Measurements from ENCODE around the gene GDPD2. TPM values are rescaled to one million over a fixed set of nuclear protein-coding genes. Genes with fewer than 3 reads are reported as not detected.

GDPD2 gene
- total and polyA plus RNA-seq, 2 of the 13 experiments (the other 11 are each of a cell fraction or from before 2014, with no cell fraction given) = 0.04 to 0.08 TPM

GRCh38 chrX:70398899-70399298 lies 24.2 kb upstream of the GDPD2 start (continued):
- TF ChIP-seq, protein P1, sequence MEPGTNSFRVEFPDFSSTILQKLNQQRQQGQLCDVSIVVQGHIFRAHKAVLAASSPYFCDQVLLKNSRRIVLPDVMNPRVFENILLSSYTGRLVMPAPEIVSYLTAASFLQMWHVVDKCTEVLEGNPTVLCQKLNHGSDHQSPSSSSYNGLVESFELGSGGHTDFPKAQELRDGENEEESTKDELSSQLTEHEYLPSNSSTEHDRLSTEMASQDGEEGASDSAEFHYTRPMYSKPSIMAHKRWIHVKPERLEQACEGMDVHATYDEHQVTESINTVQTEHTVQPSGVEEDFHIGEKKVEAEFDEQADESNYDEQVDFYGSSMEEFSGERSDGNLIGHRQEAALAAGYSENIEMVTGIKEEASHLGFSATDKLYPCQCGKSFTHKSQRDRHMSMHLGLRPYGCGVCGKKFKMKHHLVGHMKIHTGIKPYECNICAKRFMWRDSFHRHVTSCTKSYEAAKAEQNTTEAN (CRISPR knock-in tag; conservative IDR thresholded peaks at IDR 0.05) = no peak
- TF ChIP-seq PHF5A (CRISPR knock-in tag; IDR thresholded peaks at IDR 0.05; ENCODE audit: low read depth, unreplicated experiment) = no peak
- TF ChIP-seq RNF2 (conservative IDR thresholded peaks at IDR 0.05; ENCODE audit: low read depth) = no peak
- TF ChIP-seq, protein P2, sequence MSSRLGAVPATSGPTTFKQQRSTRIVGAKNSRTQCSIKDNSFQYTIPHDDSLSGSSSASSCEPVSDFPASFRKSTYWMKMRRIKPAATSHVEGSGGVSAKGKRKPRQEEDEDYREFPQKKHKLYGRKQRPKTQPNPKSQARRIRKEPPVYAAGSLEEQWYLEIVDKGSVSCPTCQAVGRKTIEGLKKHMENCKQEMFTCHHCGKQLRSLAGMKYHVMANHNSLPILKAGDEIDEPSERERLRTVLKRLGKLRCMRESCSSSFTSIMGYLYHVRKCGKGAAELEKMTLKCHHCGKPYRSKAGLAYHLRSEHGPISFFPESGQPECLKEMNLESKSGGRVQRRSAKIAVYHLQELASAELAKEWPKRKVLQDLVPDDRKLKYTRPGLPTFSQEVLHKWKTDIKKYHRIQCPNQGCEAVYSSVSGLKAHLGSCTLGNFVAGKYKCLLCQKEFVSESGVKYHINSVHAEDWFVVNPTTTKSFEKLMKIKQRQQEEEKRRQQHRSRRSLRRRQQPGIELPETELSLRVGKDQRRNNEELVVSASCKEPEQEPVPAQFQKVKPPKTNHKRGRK (CRISPR knock-in tag; IDR thresholded peaks at IDR 0.05) = no peak
- TF ChIP-seq, protein P3, sequence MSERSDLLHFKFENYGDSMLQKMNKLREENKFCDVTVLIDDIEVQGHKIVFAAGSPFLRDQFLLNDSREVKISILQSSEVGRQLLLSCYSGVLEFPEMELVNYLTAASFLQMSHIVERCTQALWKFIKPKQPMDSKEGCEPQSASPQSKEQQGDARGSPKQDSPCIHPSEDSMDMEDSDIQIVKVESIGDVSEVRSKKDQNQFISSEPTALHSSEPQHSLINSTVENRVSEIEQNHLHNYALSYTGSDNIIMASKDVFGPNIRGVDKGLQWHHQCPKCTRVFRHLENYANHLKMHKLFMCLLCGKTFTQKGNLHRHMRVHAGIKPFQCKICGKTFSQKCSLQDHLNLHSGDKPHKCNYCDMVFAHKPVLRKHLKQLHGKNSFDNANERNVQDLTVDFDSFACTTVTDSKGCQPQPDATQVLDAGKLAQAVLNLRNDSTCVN (CRISPR knock-in tag; IDR thresholded peaks at IDR 0.05; ENCODE audit: borderline replicate concordance) = no peak
- TF ChIP-seq, protein P4, sequence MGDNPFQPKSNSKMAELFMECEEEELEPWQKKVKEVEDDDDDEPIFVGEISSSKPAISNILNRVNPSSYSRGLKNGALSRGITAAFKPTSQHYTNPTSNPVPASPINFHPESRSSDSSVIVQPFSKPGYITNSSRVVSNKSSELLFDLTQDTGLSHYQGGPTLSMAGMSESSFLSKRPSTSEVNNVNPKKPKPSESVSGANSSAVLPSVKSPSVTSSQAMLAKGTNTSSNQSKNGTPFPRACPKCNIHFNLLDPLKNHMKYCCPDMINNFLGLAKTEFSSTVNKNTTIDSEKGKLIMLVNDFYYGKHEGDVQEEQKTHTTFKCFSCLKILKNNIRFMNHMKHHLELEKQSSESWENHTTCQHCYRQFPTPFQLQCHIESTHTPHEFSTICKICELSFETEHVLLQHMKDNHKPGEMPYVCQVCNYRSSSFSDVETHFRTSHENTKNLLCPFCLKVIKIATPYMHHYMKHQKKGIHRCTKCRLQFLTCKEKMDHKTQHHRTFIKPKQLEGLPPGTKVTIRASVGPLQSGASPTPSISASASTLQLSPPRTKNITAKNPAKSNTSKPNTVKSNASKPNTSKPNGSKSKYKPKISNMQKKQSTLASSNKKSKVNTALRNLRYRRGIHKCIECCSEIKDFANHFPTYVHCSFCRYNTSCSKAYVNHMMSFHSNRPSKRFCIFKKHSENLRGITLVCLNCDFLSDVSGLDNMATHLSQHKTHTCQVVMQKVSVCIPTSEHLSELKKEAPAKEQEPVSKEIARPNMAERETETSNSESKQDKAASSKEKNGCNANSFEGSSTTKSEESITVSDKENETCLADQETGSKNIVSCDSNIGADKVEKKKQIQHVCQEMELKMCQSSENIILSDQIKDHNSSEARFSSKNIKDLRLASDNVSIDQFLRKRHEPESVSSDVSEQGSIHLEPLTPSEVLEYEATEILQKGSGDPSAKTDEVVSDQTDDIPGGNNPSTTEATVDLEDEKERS (CRISPR knock-in tag; IDR thresholded peaks at IDR 0.05) = no peak
- no peak for TF ChIP-seq KLF11 (CRISPR knock-in tag; IDR thresholded peaks at IDR 0.05)
- TF ChIP-seq FOXA3 (CRISPR knock-in tag; IDR thresholded peaks at IDR 0.05) = peak; percentile 66
- no peak for TF ChIP-seq MATR3 (CRISPR knock-in tag; IDR thresholded peaks at IDR 0.05)
- TF ChIP-seq CENPX (CRISPR knock-in tag; IDR thresholded peaks at IDR 0.05) = no peak
- TF ChIP-seq, protein P5, sequence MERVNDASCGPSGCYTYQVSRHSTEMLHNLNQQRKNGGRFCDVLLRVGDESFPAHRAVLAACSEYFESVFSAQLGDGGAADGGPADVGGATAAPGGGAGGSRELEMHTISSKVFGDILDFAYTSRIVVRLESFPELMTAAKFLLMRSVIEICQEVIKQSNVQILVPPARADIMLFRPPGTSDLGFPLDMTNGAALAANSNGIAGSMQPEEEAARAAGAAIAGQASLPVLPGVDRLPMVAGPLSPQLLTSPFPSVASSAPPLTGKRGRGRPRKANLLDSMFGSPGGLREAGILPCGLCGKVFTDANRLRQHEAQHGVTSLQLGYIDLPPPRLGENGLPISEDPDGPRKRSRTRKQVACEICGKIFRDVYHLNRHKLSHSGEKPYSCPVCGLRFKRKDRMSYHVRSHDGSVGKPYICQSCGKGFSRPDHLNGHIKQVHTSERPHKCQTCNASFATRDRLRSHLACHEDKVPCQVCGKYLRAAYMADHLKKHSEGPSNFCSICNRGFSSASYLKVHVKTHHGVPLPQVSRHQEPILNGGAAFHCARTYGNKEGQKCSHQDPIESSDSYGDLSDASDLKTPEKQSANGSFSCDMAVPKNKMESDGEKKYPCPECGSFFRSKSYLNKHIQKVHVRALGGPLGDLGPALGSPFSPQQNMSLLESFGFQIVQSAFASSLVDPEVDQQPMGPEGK (CRISPR knock-in tag; IDR thresholded peaks at IDR 0.05) = no peak
- TF ChIP-seq, protein P6, sequence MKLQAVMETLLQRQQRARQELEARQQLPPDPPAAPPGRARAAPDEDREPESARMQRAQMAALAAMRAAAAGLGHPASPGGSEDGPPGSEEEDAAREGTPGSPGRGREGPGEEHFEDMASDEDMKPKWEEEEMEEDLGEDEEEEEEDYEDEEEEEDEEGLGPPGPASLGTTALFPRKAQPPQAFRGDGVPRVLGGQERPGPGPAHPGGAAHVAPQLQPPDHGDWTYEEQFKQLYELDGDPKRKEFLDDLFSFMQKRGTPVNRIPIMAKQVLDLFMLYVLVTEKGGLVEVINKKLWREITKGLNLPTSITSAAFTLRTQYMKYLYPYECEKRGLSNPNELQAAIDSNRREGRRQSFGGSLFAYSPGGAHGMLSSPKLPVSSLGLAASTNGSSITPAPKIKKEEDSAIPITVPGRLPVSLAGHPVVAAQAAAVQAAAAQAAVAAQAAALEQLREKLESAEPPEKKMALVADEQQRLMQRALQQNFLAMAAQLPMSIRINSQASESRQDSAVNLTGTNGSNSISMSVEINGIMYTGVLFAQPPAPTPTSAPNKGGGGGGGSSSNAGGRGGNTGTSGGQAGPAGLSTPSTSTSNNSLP (IDR thresholded peaks at IDR 0.05; ENCODE audit: low read depth, low read length) = 0 out of 2 replicates have a peak, but pooled peaks have one; percentile 18
- no peak for TF ChIP-seq CBX5 (CRISPR knock-in tag; IDR thresholded peaks at IDR 0.05; ENCODE audit: borderline replicate concordance)
- no peak for TF ChIP-seq ZNF530 (CRISPR knock-in tag; IDR thresholded peaks at IDR 0.05; ENCODE audit: low read depth)
- peak; percentile 33; the same call in 1 of the 2 replicates for TF ChIP-seq BCL6 (CRISPR knock-in tag; IDR thresholded peaks at IDR 0.05)
- no peak for TF ChIP-seq MAFK (conservative IDR thresholded peaks at IDR 0.05 in 1 of 2, IDR thresholded peaks at IDR 0.05 in 1 of 2; ENCODE audit: low read length in 2 of 2)
- TF ChIP-seq RCOR2 (CRISPR knock-in tag; IDR thresholded peaks at IDR 0.05) = no peak
- no peak for TF ChIP-seq ZSCAN25 (CRISPR knock-in tag; IDR thresholded peaks at IDR 0.05)
- TF ChIP-seq ZNF20 (CRISPR knock-in tag; IDR thresholded peaks at IDR 0.05) = no peak

Measured in HepG2 (cell line).